Testis (tissue), 2 donors: ENCODE data around the gene DES.

ENCODE experiments used
- CTCF ChIP-seq, 3 experiments: fragments of 450-650 bp in 2 of 3; fragments of 200-600 bp in 1 of 3; sonication (generic) in 1 of 3; IDR thresholded peaks; one replicate each; pipeline ENCODE4 v1.5.1; 2016 to 2019; ENCODE audit warnings: antibody characterized with exemption in 3 of 3, mild to moderate bottlenecking in 2 of 3, moderate library complexity in 1 of 3
- POLR2A ChIP-seq: fragments of 450-650 bp; IDR thresholded peaks from one replicate; pipeline ENCODE4 v1.6.1; 2017; ENCODE audit warnings: antibody characterized with exemption, mild to moderate bottlenecking, moderate library complexity

DNA sequence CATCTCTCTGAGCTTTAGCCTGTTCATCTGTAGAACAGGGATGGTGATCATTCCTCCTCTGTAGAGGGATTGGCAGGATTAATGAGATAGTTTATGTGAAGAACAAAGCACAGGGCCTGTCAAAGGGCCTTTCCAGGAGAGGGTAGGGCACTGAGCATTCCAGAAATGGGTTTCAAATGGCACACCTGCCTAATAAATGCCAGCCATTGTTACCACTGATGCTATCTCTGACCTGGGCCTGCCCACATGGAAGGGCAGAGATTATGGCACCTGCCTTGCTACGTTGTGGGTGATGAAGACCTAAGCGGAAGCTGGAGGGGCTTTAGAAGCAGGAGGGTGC, 49.5 kb downstream of the DES start:
- TF ChIP-seq CTCF (IDR thresholded peaks at IDR 0.05) (no peak), POLR2A (no peak)
